ENCODE results near the gene BEGAIN. TPM values are rescaled to one million over a fixed set of nuclear protein-coding genes. Genes with fewer than 3 reads are reported as not detected.
A peak's percentile ranks its signal among the peaks of the same experiment; 100 is the strongest.

BEGAIN gene
- total RNA-seq, 4 donors from 2014 or later, result 9.6 to 17.0 (median 11.6) TPM

DNA sequence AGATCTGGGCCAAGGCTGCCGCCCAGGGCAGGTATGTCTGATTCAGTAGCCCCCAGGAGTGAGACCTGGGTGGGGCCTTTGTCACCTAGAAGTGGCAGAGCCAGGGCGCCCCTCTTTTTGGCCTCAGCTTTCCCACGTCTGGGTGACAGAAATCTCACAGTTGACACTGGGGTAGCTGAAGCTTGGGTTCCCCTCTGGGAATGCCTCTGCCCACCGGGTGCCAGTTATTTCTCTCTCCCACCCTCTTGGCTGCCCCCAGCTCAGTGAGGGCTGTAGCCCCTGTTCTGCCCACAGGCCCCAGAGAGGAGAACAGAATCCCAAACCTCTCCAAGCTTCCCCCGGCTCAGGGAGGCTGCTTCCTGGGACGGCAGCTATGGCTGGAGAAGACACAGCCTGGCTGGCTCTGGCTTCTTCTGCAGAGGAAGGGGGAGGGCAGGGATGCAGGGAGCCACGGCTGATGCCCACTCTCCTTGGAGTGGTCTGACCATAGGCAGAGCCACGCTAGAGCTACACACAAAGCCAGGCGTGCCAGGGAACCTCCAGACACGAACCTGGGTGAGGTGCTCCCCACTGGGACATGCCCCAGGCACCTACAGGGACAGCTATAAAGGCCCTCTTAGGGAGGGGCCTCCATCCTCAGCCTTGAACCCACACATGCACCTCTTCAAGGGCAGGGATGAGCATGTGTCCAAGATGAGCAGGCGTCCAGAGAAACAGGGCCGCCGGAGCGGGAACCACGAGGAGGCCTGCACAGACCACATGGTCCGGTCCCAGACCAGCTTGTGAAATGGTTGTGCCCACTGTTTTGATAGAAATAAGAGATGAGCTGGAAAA is 51.7 kb downstream of the BEGAIN start:
- Histone ChIP-seq H3K9me3 (no peaks in the 10 kb centered on the region), H3K36me3 (peaks cover 0 to 14% (median 0%) of the 10 kb centered on the region in 3 donors), H3K4me1 (peaks cover 0 to 81% (median 24%) of the 10 kb centered on the region in 4 donors), H3K27me3 (no peaks in the 10 kb centered on the region), H3K27ac (peak overlapping the region; percentile 36 to 92 (median 48)), H3K4me3 (no peak overlapping the region)
- TF ChIP-seq POLR2A (IDR thresholded peaks at IDR 0.05) (no peak), EP300 (IDR thresholded peaks at IDR 0.05) (no peak)
- TF ChIP-seq, protein P1, sequence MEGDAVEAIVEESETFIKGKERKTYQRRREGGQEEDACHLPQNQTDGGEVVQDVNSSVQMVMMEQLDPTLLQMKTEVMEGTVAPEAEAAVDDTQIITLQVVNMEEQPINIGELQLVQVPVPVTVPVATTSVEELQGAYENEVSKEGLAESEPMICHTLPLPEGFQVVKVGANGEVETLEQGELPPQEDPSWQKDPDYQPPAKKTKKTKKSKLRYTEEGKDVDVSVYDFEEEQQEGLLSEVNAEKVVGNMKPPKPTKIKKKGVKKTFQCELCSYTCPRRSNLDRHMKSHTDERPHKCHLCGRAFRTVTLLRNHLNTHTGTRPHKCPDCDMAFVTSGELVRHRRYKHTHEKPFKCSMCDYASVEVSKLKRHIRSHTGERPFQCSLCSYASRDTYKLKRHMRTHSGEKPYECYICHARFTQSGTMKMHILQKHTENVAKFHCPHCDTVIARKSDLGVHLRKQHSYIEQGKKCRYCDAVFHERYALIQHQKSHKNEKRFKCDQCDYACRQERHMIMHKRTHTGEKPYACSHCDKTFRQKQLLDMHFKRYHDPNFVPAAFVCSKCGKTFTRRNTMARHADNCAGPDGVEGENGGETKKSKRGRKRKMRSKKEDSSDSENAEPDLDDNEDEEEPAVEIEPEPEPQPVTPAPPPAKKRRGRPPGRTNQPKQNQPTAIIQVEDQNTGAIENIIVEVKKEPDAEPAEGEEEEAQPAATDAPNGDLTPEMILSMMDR (IDR thresholded peaks at IDR 0.05), result no peak
- WGBS, 2 donors, result 84% methylated on average over 8 to 14 of the region's 16 CpGs
- peak in 1 of 2 donors; percentile 10 for DNase-seq (ENCODE audit: low spot score in 2 of 2)

DNA sequence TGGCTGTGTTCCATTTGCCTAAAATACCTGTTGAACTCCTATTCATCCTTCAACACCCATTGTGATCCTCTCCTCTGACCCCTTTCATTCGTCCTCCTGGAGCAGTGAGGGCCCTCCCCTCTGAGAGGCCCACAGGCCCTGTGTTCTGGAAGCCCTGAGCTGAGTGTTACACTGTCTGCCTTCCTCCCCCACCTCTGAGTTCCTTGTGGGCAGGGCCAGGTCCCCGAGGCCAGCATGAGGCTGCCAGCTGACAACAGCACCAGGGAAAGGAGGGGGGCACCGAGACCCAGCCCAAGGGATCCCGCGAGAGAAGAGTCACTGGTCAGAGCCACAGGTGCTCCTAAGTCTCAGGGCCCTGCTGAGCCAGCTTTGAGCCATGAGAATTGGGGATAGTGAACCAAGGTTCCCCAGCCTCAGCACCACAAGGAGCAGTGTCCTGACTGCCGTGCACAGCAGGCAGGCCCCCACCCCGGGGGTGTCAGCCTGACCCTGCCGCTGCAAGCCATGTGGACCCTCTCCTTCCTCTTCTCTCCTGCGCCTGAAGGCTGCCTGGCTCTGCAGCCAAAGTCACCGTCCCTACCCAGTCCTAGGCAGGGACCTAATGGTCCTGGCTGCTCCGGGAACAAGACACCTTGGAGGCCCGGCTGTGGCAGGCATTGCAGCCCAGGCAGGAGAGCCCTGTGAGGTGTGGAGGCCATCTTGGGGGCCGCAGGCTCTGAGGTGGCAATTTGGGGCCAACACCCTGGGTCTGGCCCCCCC is 52.5 kb downstream of the BEGAIN start:
- 68 to 76% methylated on average over 11 to 12 of the region's 13 CpGs for WGBS, 2 donors
- peak; percentile 3 to 9 for DNase-seq (ENCODE audit: low spot score in 2 of 2)
- H3K27me3 ChIP-seq, result no peaks in the 10 kb centered on the region
- H3K9me3 ChIP-seq, result no peaks in the 10 kb centered on the region
- H3K27ac ChIP-seq, result peak overlapping the region; percentile 36 to 92 (median 48)
- H3K4me3 ChIP-seq, result no peak overlapping the region
- peaks cover 0 to 15% (median 0%) of the 10 kb centered on the region in 3 donors for H3K36me3 ChIP-seq
- H3K4me1 ChIP-seq, result peaks cover 0 to 73% (median 24%) of the 10 kb centered on the region in 4 donors
- TF ChIP-seq POLR2A (IDR thresholded peaks at IDR 0.05) (no peak), EP300 (IDR thresholded peaks at IDR 0.05) (no peak)

DNA sequence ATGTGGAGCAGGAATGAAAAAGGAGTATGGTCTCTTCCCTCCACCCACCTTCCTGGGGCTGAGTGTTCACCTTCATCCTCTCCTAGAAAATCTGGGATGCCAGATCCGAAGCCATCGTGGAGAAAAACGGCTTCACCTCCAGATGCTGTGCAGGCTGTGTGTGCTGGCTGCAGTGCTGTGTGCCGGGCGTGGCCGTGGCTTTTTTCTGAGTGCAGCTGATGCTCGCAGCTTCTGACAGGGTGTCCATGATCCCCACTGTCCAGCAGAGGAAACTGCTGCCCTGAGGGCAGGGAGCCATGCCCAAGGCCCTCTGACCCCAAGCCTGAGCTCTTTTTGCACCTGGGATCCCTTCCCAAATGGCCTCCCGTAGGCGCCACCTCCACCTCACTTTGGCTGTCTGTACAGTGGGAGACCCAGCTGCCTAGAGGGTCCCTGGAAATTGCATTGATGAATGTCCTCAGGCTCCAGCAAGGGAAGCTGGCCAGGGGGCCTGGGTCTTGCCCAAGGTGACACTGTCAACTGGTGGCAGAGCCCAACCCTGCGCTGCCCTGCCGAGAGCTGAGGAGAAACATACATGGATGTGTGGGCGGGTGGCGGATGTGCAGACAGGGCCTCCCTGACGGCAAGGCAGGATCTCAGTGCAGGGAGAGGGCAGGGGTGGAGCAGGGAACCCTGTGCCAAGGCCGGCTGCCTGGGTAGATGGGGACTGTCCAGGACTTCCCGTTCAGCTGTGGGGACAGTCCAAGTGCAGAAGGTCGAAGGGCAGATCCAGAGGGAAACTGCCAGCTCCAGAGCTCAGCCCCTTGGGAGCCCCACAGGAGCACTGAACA is 53.3 kb downstream of the BEGAIN start:
- WGBS, 2 donors, result 46 to 57% methylated on average over 17 of the region's 17 CpGs
- H3K4me3 ChIP-seq, result no peak overlapping the region

DNA sequence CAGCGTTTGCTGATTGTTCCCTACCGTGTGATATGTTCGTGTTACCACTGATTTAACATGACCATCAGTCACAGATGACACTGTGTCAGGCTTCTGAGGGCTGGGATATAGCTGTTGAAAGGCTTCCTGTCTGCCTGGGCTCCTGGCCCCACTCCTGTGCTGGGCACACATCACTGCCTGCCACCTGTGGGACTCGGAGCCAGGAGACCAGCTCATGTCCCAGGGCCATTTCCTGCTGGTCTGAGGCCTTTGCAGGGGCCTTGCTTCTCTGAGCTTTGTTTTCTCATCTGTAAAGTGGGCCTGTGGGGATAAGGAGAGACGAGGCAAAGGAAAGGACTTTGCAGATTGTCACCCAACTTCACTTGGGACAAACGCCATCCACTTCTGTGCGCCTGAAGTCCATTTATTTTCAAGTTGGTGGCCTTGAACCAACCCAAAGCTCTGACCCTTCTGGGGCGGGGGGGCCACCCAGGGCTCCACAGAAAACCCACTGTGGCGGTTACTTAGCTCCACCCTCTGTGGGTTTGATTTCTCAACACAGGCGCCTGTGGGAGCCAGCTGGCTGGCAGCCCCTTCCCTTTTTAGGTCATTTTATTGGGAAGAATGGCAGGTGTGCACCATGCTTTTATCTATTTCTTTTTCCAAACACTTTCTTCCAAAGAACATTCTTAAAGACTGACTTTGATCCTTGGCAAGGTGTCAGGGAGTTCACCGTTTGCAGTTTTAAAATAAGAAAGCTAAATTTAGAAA is 54.1 kb downstream of the BEGAIN start:
- WGBS, 2 donors, result 33 to 45% methylated on average over 11 of the region's 11 CpGs
- H3K27ac ChIP-seq, result peak overlapping the region in 3 of 4 donors; percentile 49 to 92 (median 65)

More for the DNA sequence above, 53.3 kb downstream of the BEGAIN start:
- peaks cover 0 to 23% (median 0%) of the 10 kb centered on the region in 3 donors for H3K36me3 ChIP-seq
- no peaks in the 10 kb centered on the region for H3K9me3 ChIP-seq
- TF ChIP-seq EP300 (IDR thresholded peaks at IDR 0.05) (no peak), POLR2A (IDR thresholded peaks at IDR 0.05) (no peak)
- TF ChIP-seq, protein P1 (IDR thresholded peaks at IDR 0.05), result no peak
- peaks cover 0 to 65% (median 24%) of the 10 kb centered on the region in 4 donors for H3K4me1 ChIP-seq
- DNase-seq (ENCODE audit: low spot score in 2 of 2), result peak; percentile 4 to 16
- no peaks in the 10 kb centered on the region for H3K27me3 ChIP-seq
- H3K27ac ChIP-seq, result peak overlapping the region; percentile 12 to 92 (median 57)

More for the DNA sequence above, 54.1 kb downstream of the BEGAIN start:
- DNase-seq (ENCODE audit: low spot score in 2 of 2), result peak; percentile 51 to 60
- H3K27me3 ChIP-seq, result no peaks in the 10 kb centered on the region
- no peak overlapping the region for H3K4me3 ChIP-seq
- peak; percentile 38 to 40 for TF ChIP-seq EP300 (IDR thresholded peaks at IDR 0.05)
- no peak for TF ChIP-seq POLR2A (IDR thresholded peaks at IDR 0.05)
- TF ChIP-seq, protein P1 (IDR thresholded peaks at IDR 0.05), result no peak
- peaks cover 0 to 57% (median 22%) of the 10 kb centered on the region in 4 donors for H3K4me1 ChIP-seq
- H3K9me3 ChIP-seq, result no peaks in the 10 kb centered on the region
- peaks cover 0 to 29% (median 0%) of the 10 kb centered on the region in 3 donors for H3K36me3 ChIP-seq
